ENCODE measurements around the gene PTGFRN. TPM values are rescaled to one million over a fixed set of nuclear protein-coding genes. Genes with fewer than 3 reads are reported as not detected.

The PTGFRN gene
- polyA plus RNA-seq, 1 donor from 2014 or later, result 20.1 TPM

DNA sequence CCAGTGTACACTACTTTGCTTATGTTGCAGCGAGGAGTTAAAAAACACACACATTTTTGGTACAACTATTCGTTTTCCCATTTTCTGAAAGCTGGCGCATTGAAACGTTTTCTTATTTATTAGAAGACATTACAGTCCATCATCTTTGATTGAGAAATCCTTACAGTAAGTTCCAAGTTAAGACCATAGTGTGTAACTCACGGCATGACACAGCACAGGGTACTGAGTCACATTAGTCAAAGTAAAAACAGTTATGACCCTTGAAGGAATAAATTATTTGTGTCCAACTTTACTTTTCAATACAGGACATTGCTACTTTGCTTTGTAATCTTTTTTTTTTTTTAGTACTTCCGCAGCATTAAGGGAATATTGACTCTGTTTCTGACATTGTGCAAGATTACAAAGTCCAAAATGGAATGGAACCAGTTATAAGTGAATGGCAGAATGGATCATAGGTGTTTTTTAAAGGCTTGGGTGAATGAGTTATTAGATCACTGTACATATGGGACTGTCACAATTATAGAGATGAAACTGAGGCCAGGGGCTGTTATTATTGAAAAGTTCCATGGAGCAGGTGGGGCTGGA is 11.7 kb downstream of the PTGFRN start:
- H4K20me1 ChIP-seq (ENCODE audit: insufficient read depth), result no peaks in the 10 kb centered on the region
- TF ChIP-seq SMC3 (conservative IDR thresholded peaks at IDR 0.05; ENCODE audit: poor library complexity) (no peak), TAF1 (IDR thresholded peaks at IDR 0.05; ENCODE audit: low read depth) (no peak)
- TF ChIP-seq, protein P1, sequence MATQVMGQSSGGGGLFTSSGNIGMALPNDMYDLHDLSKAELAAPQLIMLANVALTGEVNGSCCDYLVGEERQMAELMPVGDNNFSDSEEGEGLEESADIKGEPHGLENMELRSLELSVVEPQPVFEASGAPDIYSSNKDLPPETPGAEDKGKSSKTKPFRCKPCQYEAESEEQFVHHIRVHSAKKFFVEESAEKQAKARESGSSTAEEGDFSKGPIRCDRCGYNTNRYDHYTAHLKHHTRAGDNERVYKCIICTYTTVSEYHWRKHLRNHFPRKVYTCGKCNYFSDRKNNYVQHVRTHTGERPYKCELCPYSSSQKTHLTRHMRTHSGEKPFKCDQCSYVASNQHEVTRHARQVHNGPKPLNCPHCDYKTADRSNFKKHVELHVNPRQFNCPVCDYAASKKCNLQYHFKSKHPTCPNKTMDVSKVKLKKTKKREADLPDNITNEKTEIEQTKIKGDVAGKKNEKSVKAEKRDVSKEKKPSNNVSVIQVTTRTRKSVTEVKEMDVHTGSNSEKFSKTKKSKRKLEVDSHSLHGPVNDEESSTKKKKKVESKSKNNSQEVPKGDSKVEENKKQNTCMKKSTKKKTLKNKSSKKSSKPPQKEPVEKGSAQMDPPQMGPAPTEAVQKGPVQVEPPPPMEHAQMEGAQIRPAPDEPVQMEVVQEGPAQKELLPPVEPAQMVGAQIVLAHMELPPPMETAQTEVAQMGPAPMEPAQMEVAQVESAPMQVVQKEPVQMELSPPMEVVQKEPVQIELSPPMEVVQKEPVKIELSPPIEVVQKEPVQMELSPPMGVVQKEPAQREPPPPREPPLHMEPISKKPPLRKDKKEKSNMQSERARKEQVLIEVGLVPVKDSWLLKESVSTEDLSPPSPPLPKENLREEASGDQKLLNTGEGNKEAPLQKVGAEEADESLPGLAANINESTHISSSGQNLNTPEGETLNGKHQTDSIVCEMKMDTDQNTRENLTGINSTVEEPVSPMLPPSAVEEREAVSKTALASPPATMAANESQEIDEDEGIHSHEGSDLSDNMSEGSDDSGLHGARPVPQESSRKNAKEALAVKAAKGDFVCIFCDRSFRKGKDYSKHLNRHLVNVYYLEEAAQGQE (IDR thresholded peaks at IDR 0.05; ENCODE audit: borderline replicate concordance), result no peak
- TF ChIP-seq, protein P2, sequence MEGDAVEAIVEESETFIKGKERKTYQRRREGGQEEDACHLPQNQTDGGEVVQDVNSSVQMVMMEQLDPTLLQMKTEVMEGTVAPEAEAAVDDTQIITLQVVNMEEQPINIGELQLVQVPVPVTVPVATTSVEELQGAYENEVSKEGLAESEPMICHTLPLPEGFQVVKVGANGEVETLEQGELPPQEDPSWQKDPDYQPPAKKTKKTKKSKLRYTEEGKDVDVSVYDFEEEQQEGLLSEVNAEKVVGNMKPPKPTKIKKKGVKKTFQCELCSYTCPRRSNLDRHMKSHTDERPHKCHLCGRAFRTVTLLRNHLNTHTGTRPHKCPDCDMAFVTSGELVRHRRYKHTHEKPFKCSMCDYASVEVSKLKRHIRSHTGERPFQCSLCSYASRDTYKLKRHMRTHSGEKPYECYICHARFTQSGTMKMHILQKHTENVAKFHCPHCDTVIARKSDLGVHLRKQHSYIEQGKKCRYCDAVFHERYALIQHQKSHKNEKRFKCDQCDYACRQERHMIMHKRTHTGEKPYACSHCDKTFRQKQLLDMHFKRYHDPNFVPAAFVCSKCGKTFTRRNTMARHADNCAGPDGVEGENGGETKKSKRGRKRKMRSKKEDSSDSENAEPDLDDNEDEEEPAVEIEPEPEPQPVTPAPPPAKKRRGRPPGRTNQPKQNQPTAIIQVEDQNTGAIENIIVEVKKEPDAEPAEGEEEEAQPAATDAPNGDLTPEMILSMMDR (IDR thresholded peaks at IDR 0.05; ENCODE audit: poor library complexity, severe bottlenecking), result no peak
- H3K9ac ChIP-seq (ENCODE audit: low read length), result no peak overlapping the region
- H3K9me3 ChIP-seq (ENCODE audit: low read length), result no peaks in the 10 kb centered on the region
- no peak overlapping the region for H3K4me3 ChIP-seq (ENCODE audit: low read length)
- H3K4me2 ChIP-seq (ENCODE audit: low read length), result no peak overlapping the region
- H2AFZ ChIP-seq (ENCODE audit: low read depth, low read length), result no peak overlapping the region
- H3K9me2 ChIP-seq (ENCODE audit: insufficient read depth, low read length), result no peaks in the 10 kb centered on the region
- no peaks in the 10 kb centered on the region for H3K27me3 ChIP-seq (ENCODE audit: insufficient read depth, low read depth, low read length)
- no peak overlapping the region for H3K27ac ChIP-seq (ENCODE audit: low read length)
- no peaks in the 10 kb centered on the region for H3F3A ChIP-seq (ENCODE audit: insufficient read depth, low read length, poor library complexity, severe bottlenecking)
- peaks cover 9% of the 10 kb centered on the region for H3K79me2 ChIP-seq (replicated peaks; ENCODE audit: insufficient read depth, low read length)
- H3K36me3 ChIP-seq (ENCODE audit: insufficient read depth, low read length), result no peaks in the 10 kb centered on the region

DNA sequence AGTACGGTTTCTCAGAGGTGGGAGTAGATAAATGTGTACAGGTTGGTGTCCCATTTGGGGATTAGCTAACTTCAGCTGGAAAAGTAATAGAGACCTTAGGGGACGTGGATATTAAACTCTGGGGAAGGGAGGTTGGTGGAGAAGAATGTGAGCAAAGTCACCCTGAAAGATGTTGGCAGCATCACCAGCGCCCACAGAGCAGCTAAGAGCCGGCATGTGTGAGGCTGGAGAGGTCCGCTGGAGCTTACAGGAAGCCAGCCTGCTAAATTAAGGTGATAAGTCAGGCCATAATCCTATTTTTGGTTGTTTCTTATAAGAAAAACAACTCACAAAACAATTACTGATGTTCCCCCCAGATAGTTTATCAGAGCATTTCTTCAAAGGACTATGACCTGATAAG is 12.2 kb downstream of the PTGFRN start:
- Histone ChIP-seq H3K36me3 (ENCODE audit: insufficient read depth, low read length) (no peaks in the 10 kb centered on the region), H3K79me2 (replicated peaks; ENCODE audit: insufficient read depth, low read length) (peaks cover 9% of the 10 kb centered on the region)
- no peak for TF ChIP-seq MXI1 (conservative IDR thresholded peaks at IDR 0.05; ENCODE audit: poor library complexity, severe bottlenecking)
- TF ChIP-seq SMC3 (conservative IDR thresholded peaks at IDR 0.05; ENCODE audit: poor library complexity), result no peak
- no peak for TF ChIP-seq EP300 (conservative IDR thresholded peaks at IDR 0.05; ENCODE audit: poor library complexity, severe bottlenecking)
- TF ChIP-seq TAF1 (IDR thresholded peaks at IDR 0.05; ENCODE audit: low read depth), result no peak
- TF ChIP-seq, protein P2 (IDR thresholded peaks at IDR 0.05; ENCODE audit: poor library complexity, severe bottlenecking), result no peak
- TF ChIP-seq POLR2AphosphoS5 (IDR thresholded peaks at IDR 0.05), result no peak
- no peak for TF ChIP-seq EZH2 (IDR thresholded peaks at IDR 0.05; ENCODE audit: borderline replicate concordance, insufficient read depth, low read length, poor library complexity, severe bottlenecking)
- TF ChIP-seq, protein P1 (IDR thresholded peaks at IDR 0.05; ENCODE audit: borderline replicate concordance), result no peak
- no peak for TF ChIP-seq RAD21 (conservative IDR thresholded peaks at IDR 0.05)

More for the DNA sequence above, 12.2 kb downstream of the PTGFRN start:
- Histone ChIP-seq H3K4me2 (ENCODE audit: low read length) (no peak overlapping the region), H4K20me1 (ENCODE audit: insufficient read depth) (no peaks in the 10 kb centered on the region), H3K27me3 (ENCODE audit: insufficient read depth, low read depth, low read length) (no peaks in the 10 kb centered on the region), H3K4me3 (ENCODE audit: low read length) (no peak overlapping the region), H3K27ac (ENCODE audit: low read length) (no peak overlapping the region), H3F3A (ENCODE audit: insufficient read depth, low read length, poor library complexity, severe bottlenecking) (no peaks in the 10 kb centered on the region), H3K9me3 (ENCODE audit: low read length) (no peaks in the 10 kb centered on the region), H2AFZ (ENCODE audit: low read depth, low read length) (no peak overlapping the region), H3K9ac (ENCODE audit: low read length) (no peak overlapping the region), H3K9me2 (ENCODE audit: insufficient read depth, low read length) (no peaks in the 10 kb centered on the region)
